Fibroblast of skin of scalp (primary cell): ENCODE data around the gene RASA3.
"Not testable (repeated sequence)": the region's sequence is repeated elsewhere in the genome, so short reads cannot be mapped to it uniquely, and the experiment has no call there.

Experiments used
- DNase-seq: peaks from one replicate; pipeline ENCODE4 v3.0.0-alpha.2; 2013

Gene RASA3

GRCh38 chr13:114155926-114156883 is 23.8 kb upstream of the RASA3 start:
- DNase-seq = no peak

DNA sequence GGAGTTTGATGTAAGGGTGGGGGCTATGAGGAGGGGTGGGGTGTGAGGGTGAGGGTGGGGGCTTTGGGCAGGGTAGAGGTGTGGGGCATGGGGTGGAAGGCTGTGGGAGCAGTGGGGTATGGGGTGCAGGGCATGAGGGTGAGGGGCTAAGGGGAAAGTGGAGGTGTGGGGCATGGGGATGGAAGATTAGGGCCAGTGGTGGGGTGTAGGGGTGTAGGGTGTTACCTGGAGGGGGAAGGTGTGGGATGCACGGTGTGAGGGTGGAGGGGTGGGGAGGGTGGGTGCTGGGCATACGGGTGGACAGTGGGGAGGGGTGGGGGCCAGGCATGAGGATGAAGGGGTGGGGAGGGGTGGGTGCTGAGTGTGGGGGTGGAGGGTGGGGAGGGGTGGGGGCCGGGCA is 22.9 kb upstream of the RASA3 start:
- DNase-seq = no peak

- no peak for DNase-seq
These were observed 22.1 kb upstream of the RASA3 start for GRCh38 chr13:114154476-114154875.

- no peak for DNase-seq
These were observed 21.2 kb upstream of the RASA3 start for GRCh38 chr13:114153485-114154080.

DNA sequence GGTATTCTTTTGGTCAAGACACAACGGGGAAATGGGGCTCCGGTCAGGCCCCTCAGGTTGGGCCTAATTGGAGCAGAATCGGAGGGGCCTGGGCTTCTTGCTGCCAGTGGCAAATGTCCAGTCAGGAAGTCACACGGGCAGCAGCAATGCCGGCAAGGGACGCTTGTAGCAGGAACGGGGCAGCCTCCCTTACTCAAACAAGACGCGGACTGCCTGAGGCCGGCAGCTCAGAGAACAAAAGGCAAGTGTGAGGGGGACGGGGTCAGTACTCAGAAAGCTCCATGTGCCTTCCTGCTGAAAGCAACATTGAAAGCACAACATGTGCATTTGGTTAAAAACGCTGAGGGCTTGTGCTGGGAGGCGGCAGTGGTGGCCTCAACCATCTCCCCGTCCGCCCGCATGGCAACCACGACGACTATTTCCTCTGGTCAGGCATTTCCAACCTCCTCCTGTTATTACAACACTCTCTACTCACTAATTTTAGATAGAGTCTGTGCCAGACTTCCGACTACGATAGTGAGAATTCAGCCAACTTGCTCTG is 20.5 kb upstream of the RASA3 start:
- peak; percentile 61 for DNase-seq

GRCh38 chr13:114152285-114152645 is 19.8 kb upstream of the RASA3 start:
- DNase-seq = no peak

- DNase-seq = no peak
These were observed 19.3 kb upstream of the RASA3 start for GRCh38 chr13:114151565-114152284.

GRCh38 chr13:114151031-114151430 is 18.6 kb upstream of the RASA3 start:
- no peak for DNase-seq

- no peak for DNase-seq
These were observed 17.6 kb upstream of the RASA3 start for GRCh38 chr13:114149774-114150740.

DNA sequence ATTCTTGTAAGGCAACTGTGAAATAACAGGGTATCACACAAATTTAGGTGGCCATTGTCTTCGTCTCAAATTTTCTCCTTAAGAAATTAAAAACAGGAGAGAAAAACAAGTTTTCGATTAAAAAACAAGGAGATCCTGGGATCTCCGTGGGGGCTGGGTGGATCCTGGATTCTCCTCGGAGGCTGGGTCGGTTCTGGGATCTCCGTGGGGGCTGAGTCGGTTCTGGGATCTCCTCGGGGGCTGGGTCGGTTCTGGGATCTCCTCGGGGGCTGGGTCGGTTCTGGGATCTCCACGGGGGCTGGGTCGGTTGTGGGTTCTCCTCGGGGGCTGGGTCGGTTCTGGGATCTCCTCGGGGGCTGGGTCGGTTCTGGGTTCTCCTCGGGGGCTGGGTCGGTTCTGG is 16.5 kb upstream of the RASA3 start:
- DNase-seq = not testable (repeated sequence)

DNA sequence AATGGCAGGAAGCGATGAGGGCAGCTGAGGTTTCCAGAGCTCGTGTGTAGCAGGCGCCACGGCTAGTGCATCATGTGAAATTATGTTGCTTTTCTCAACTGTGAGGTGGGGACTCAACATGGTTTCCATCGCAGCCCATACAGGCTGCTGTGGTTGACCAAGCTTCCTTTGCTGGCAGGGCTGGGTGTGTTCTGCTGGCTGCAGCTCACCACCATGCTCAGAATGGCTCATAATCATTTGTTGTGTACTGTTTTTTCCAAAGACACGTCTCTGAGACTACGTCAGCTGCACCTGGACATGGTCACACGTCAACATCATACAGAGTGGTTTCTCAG is 16.1 kb upstream of the RASA3 start:
- no peak for DNase-seq

DNA sequence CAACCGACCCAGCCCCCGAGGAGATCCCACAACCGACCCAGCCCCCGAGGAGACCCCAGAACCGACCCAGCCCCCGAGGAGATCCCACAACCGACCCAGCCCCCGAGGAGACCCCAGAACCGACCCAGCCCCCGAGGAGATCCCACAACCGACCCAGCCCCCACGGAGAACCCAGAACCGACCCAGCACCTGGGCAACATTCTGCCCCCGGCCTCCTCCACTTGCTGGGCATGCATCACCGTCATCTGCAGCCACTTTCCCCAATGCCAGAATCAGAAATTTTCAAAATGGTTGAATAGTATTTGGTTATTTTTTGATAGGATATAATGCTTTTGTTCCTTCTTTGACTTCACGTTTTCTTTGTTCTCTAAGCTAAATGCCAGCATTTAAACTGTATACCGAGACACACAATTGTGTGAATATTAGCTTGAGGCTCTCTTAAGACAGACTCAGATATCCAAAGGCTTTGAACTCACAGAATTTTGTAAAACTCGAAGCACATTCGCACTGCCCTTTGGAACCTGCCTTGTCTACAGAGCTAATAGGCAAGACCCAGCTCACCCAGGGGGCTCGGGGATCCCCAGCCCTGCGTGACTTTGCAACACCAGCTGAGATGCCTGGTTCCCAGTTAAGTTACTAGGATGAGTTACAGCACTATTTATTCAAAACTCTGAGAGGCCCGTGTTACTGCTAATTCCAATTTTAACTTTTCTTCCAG is 15.5 kb upstream of the RASA3 start:
- no peak for DNase-seq

GRCh38 chr13:114146629-114147028 is 14.2 kb upstream of the RASA3 start:
- DNase-seq = no peak

DNA sequence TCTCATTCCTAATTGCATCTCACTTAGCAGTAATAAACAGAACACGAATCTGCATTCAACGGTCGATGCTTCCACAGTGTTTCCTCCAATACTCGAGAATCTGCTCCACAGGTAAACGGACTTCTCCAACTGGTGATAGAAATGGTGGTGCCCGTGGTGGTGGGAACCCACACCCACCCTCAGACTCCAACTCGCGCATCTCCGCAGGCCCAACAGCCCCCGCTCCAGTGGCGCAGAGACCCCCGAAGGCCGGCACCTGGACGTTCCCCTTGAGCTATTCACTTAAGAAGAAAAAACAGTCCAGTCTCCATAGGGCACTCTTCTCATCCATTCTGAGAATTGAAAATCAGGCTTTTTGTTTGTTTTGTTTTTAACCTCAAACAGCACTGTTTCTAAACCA is 13.8 kb upstream of the RASA3 start:
- no peak for DNase-seq

DNA sequence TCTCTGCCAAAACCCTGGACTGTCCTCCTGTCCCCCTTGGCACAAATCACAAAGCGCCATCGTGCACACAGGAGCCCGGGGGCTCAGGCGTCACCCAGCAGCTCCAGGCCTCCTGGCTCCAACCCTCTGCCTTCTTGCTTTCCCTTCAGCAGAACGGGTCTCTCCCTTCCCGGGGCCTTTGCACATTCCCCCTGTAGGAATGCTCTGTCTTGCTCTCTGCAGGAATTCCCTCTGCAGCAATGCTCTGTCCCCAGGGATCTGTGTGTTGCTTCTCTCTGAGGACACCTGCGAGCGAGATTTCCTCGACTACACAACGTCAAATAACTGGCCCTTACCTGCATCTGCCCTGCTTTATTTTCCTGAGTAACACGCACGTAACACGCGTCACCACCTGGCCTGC is 13.3 kb upstream of the RASA3 start:
- no peak for DNase-seq

DNA sequence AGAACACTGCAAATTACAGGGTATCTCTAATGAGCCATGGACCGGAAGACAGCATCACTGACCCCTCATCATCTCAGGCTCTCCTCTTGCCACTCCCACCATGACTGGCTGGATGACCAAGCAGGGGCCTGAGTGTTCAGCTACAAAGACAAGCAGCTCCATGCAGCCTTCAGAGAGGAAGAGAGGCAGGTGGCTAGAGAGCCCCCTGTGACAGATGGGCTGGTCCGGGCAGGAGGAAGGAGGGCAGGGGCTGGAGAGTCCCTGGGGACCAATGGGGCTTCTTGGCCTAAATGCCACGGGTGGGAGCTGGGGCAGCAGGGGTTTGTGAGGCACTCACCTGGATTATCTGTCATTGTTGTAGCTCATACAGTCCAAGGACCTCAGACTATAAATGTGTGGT is 12.8 kb upstream of the RASA3 start:
- DNase-seq = no peak

DNA sequence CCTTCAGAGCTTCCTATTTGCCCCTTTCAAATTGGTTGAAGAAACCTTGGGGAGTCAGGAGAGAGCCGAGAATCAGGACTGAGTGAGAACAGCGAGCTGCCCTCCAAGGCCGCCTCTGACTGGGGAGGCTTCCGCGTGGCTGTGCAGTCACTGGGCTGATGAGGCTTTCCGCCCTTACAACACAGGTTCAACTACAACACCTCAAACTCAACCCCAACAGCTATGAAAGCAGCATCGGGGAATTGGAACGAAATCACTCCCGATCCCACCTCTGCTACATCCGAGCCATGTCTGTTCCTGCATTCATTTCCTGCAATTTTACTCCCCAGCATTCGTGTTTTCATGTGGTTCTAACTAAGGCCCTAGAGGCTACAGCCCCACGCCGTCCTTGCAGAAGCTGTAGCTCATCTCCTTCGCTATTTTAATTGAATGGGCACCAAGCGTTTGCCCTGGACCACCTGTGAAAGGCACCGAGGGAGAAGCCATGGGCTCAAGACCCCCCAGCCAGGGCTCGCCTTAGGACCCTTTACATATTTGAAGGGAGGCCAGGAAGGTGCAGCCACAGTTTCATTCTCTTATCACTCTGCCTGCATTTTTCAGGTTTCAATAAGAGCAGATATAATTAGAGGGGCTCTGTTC is 12.3 kb upstream of the RASA3 start:
- no peak for DNase-seq

DNA sequence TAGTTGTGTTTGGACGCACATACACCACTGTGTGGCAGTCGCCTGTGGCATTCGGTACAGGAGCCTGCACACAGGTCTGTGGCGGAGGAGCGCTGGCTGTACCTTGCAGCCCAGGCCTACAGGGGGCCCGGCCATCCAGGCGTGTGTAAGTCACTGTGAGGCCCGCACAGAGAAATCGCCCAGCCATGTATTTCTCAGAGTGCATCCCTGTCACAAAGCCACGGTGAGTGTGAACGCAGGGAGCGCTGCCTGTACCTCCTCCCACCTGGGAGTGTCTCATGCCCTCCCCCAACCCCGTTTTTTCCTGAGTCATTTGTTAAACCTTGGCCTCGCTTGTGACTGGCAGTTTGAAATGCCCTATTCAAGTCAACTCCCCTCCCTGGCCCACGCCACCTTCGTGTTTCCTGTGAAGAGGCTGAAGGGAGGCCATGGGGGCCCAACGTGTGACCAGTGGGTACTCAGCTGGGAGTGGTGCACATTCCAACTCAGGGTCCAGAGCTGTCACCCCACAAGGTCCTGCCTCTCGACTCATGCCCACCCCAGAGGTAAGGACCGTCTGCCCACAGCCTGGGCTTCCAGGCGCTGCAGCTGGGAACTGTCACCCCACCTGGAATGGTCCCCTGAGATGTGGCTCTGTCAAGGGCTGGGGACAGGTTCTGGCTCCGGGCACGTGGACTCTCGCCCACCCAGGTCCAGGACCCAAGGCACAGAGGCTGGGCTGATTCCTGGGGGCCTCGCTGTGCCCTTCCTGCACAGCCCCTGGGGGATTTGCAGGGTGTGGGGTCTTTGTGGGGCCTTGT is 11.6 kb upstream of the RASA3 start:
- no peak for DNase-seq

GRCh38 chr13:114142640-114143490 is 10.4 kb upstream of the RASA3 start:
- DNase-seq = no peak
